Endothelial cell of umbilical vein (primary cell): Measurements from ENCODE around the gene GAB2. TPM values are rescaled to one million over a fixed set of nuclear protein-coding genes. Genes with fewer than 3 reads are reported as not detected.

Experiments used
- BruUV-seq: library from RNA; stranded (reverse); fragments of 400-500 nt; replicated peaks from 2 replicates; lab custom pipeline; 2021; lab: Mats Ljungman, UMichigan
- CTCF ChIA-PET: fragments of 300-600, 350-600 bp; sonication (Branson Sonifier 250); formaldehyde crosslinking; loops from one replicate; lab custom pipeline; 2021; ENCODE audit warnings: antibody characterized with exemption, inconsistent platforms; lab: Charles Lee
- POLR2A ChIA-PET: fragments of 300-600, 350-600 bp; sonication (Branson Sonifier 250); formaldehyde crosslinking; loops from one replicate; lab custom pipeline; 2021; ENCODE audit warnings: antibody characterized with exemption, inconsistent platforms; lab: Charles Lee
- DNase-seq: peaks from one replicate; pipeline ENCODE4 v3.0.0-alpha.2; 2011; ENCODE audit warnings: low read depth, low spot score
- FAIRE-seq: peaks from 2 replicates; lab custom pipeline; 2011; peaks lifted over from hg19 to GRCh38; lab: Jason Lieb, UNC
- H2AFZ ChIP-seq: 2 replicates; pipeline ENCODE4 v1.6.0; 2012; ENCODE audit warnings: low read depth, low read length, control low read depth, inconsistent platforms
- H3K27ac ChIP-seq: 2 replicates; pipeline ENCODE4 v1.5.1; 2011; ENCODE audit warnings: low read depth, mild to moderate bottlenecking, control low read depth, low read length, moderate library complexity; ENCODE audit not compliant: insufficient read depth
- H3K27me3 ChIP-seq, 2 experiments: 2 replicates each; pipeline versions ENCODE4 v1.6.0 to v1.6.1; 2011; ENCODE audit warnings: low read length in 2 of 2, mixed read lengths in 1 of 2; ENCODE audit not compliant: control insufficient read depth in 2 of 2, insufficient read depth in 2 of 2
- H3K36me3 ChIP-seq, 2 experiments: 2 replicates in 1 of 2; 3 replicates in 1 of 2; pipeline ENCODE4 v1.5.1; 2011; ENCODE audit warnings: low read length in 2 of 2, mild to moderate bottlenecking in 1 of 2, moderate library complexity in 1 of 2; ENCODE audit not compliant: control insufficient read depth in 2 of 2, insufficient read depth in 2 of 2; ENCODE audit errors: extremely low read depth in 1 of 2
- H3K4me1 ChIP-seq: 3 replicates; pipeline ENCODE4 v1.5.1; 2011; ENCODE audit warnings: mild to moderate bottlenecking, low read length; ENCODE audit not compliant: control insufficient read depth, insufficient read depth; ENCODE audit errors: extremely low read depth
- H3K4me2 ChIP-seq: 2 replicates; pipeline ENCODE4 v1.6.1; 2011; ENCODE audit warnings: low read length, control low read depth, mixed read lengths; ENCODE audit not compliant: insufficient read depth
- H3K4me3 ChIP-seq, 3 experiments: fragments of 200-600 bp in 1 of 3; sonication (generic), shearing (Covaris generic) in 1 of 3; replicated peaks in 1 of 3; 2 replicates each; pipeline ENCODE4 v1.5.1; 2011 to 2016; ENCODE audit warnings: control low read depth in 3 of 3, low read length in 3 of 3, mild to moderate bottlenecking in 2 of 3, inconsistent platforms in 1 of 3, low read depth in 1 of 3, moderate library complexity in 1 of 3; ENCODE audit not compliant: insufficient read depth in 1 of 3
- H3K79me2 ChIP-seq: 2 replicates; pipeline ENCODE4 v1.6.0; 2012; ENCODE audit warnings: low read length, inconsistent platforms; ENCODE audit not compliant: control insufficient read depth, insufficient read depth
- H3K9ac ChIP-seq: replicated peaks from 2 replicates; pipeline ENCODE3; 2011; ENCODE audit warnings: low read length, control low read depth; ENCODE audit not compliant: insufficient read depth; ENCODE audit errors: extremely low read depth
- H3K9me1 ChIP-seq: replicated peaks from 3 replicates; pipeline ENCODE4 v1.6.0; 2011; ENCODE audit warnings: mild to moderate bottlenecking, low read length; ENCODE audit not compliant: control insufficient read depth, insufficient read depth; ENCODE audit errors: extremely low read depth
- H3K9me3 ChIP-seq: replicated peaks from 2 replicates; pipeline ENCODE4 v1.5.1; 2012; ENCODE audit warnings: low read length, inconsistent platforms; ENCODE audit not compliant: control insufficient read depth, insufficient read depth
- H4K20me1 ChIP-seq: replicated peaks from 2 replicates; pipeline ENCODE3; 2011; ENCODE audit warnings: mild to moderate bottlenecking, low read length; ENCODE audit not compliant: control insufficient read depth, insufficient read depth; ENCODE audit errors: extremely low read depth
- EZH2 ChIP-seq: IDR thresholded peaks from 2 replicates; pipeline ENCODE4 v1.6.1; 2012; ENCODE audit warnings: borderline replicate concordance, low read depth, mild to moderate bottlenecking, moderate library complexity, low read length, inconsistent platforms; ENCODE audit not compliant: severe bottlenecking
- FOS ChIP-seq: IDR thresholded peaks from 2 replicates; pipeline ENCODE4 v1.6.1; 2011; ENCODE audit warnings: mild to moderate bottlenecking, low read length, moderate library complexity, borderline replicate concordance; ENCODE audit not compliant: insufficient read depth
- GATA2 ChIP-seq: IDR thresholded peaks from 2 replicates; pipeline ENCODE4 v1.7.0; 2011; ENCODE audit warnings: low read depth, mild to moderate bottlenecking, moderate library complexity, mixed read lengths, low read length; ENCODE audit not compliant: insufficient read length, insufficient read depth
- JUN ChIP-seq: IDR thresholded peaks from 2 replicates; pipeline ENCODE4 v1.6.1; 2011; ENCODE audit warnings: borderline replicate concordance, low read depth; ENCODE audit not compliant: insufficient read length, insufficient read depth
- MYC ChIP-seq: IDR thresholded peaks from one replicate; pipeline ENCODE4 v1.6.1; 2011; ENCODE audit warnings: mild to moderate bottlenecking, low read depth, low read length
- POLR2A ChIP-seq: IDR thresholded peaks from 2 replicates; pipeline ENCODE4 v1.6.1; 2012; ENCODE audit warnings: low read depth, mild to moderate bottlenecking, control low read depth, low read length
- POLR2AphosphoS5 ChIP-seq: IDR thresholded peaks from 2 replicates; pipeline ENCODE4 v1.6.1; 2012; ENCODE audit warnings: low read depth, mild to moderate bottlenecking, control low read depth, low read length, moderate library complexity; ENCODE audit not compliant: insufficient read depth
- dilution Hi-C: fragments of 300-500 bp; cut with MboI; formaldehyde crosslinking; loops from one replicate; pipeline ENCODE4 v1.15.0; 2019; ENCODE audit warnings: low sequenced_read_pairs; ENCODE audit not compliant: extremely low pct_ligation_motif_present
- intact Hi-C: fragments of 100-400 bp; cut with micrococcal nuclease; formaldehyde crosslinking; loops from one replicate; pipeline ENCODE4 v1.10.0; 2022
- polyA plus RNA-seq, 4 experiments: library from polyadenylated mRNA; depleted of rRNA in 3 of 4; stranded (reverse) in 3 of 4; unstranded in 1 of 4; fragments of >200 nt; gene quantifications; 2 replicates each; pipeline versions ENCODE4 v1.2.1 to v1.2.3, GENCODE V29; 2011 to 2012; ENCODE audit warnings: missing spikeins in 1 of 4
- total RNA-seq: library from RNA; stranded (reverse); gene quantifications from 2 replicates; pipeline ENCODE4 v1.2.3, GENCODE V29; 2021
- TF ChIP-seq, protein P1 (sequence below), 2 donors: IDR thresholded peaks; 1 replicate in 1 of 2; 2 replicates in 1 of 2; pipeline ENCODE4 v1.5.1; 2011; ENCODE audit warnings: low read length in 2 of 2, mild to moderate bottlenecking in 2 of 2, moderate library complexity in 2 of 2, control low read depth in 1 of 2, inconsistent platforms in 1 of 2, low read depth in 1 of 2; ENCODE audit not compliant: insufficient read depth in 1 of 2; ENCODE audit errors: extremely low read depth in 1 of 2
- TF ChIP-seq, protein P2 (sequence below): IDR thresholded peaks from 2 replicates; pipeline ENCODE4 v1.6.1; 2011; ENCODE audit not compliant: insufficient read depth, insufficient read length

Gene GAB2
- total and polyA plus RNA-seq, 2 donors (not counting 3 experiments of a cell fraction or from before 2014, with no cell fraction given) = 19.6 to 39.6 TPM

GRCh38 chr11:78310500-78310909 lies 107.1 kb downstream of the GAB2 start:
- Histone ChIP-seq H3K27ac (no peak overlapping the region), H3K9me3 (no peaks in the 10 kb centered on the region), H2AFZ (no peak overlapping the region), H3K36me3 (no peaks in the 10 kb centered on the region), H3K4me3 (no peak overlapping the region), H3K9me1 (no peaks in the 10 kb centered on the region), H3K9ac (no peak overlapping the region), H3K27me3 (no peaks in the 10 kb centered on the region), H3K4me1 (peaks cover 3% of the 10 kb centered on the region), H3K4me2 (no peak overlapping the region), H3K79me2 (peaks cover 47% of the 10 kb centered on the region), H4K20me1 (peaks cover 4% of the 10 kb centered on the region)
- FAIRE-seq (no peak), DNase-seq (no peak)
- intact Hi-C loops = no loop called here
- no TSS peak for BruUV-seq
- dilution Hi-C loops = no loop called here
- TF ChIP-seq EZH2 = no peak
- no peak for TF ChIP-seq MYC
- TF ChIP-seq, protein P1, sequence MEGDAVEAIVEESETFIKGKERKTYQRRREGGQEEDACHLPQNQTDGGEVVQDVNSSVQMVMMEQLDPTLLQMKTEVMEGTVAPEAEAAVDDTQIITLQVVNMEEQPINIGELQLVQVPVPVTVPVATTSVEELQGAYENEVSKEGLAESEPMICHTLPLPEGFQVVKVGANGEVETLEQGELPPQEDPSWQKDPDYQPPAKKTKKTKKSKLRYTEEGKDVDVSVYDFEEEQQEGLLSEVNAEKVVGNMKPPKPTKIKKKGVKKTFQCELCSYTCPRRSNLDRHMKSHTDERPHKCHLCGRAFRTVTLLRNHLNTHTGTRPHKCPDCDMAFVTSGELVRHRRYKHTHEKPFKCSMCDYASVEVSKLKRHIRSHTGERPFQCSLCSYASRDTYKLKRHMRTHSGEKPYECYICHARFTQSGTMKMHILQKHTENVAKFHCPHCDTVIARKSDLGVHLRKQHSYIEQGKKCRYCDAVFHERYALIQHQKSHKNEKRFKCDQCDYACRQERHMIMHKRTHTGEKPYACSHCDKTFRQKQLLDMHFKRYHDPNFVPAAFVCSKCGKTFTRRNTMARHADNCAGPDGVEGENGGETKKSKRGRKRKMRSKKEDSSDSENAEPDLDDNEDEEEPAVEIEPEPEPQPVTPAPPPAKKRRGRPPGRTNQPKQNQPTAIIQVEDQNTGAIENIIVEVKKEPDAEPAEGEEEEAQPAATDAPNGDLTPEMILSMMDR (IDR thresholded peaks at IDR 0.05; ENCODE audit: extremely low read depth in 1 of 2, insufficient read depth in 1 of 2, low read depth in 1 of 2, low read length in 2 of 2) = no peak
- no peak for TF ChIP-seq FOS
- no peak for TF ChIP-seq JUN
- TF ChIP-seq, protein P2, sequence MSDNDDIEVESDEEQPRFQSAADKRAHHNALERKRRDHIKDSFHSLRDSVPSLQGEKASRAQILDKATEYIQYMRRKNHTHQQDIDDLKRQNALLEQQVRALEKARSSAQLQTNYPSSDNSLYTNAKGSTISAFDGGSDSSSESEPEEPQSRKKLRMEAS = no peak
- no peak for TF ChIP-seq POLR2A
- TF ChIP-seq GATA2 = no peak
- TF ChIP-seq POLR2AphosphoS5 = no peak
- CTCF ChIA-PET = interaction anchor here (1.3 to 1.9 kb wide), 2 partner anchors 16 to 254 kb away, joined by 3 to 4 read pairs; no protein-coding TSS in a partner anchor
- POLR2A ChIA-PET = interaction anchor here (0.5 to 0.7 kb wide), 3 partner anchors 70 to 215 kb away, joined by 3 to 4 read pairs (median 4); no protein-coding TSS in a partner anchor
